MCF 10A (cell line): ENCODE data around the gene GJC1. TPM values are rescaled to one million over a fixed set of nuclear protein-coding genes. Genes with fewer than 3 reads are reported as not detected.
"Not testable (repeated sequence)": the region's sequence is repeated elsewhere in the genome, so short reads cannot be mapped to it uniquely, and the experiment has no call there.

Source experiments
- BruUV-seq: library from RNA; stranded (reverse); fragments of 400-500 nt; replicated peaks from 2 replicates; lab custom pipeline; 2021; lab: Mats Ljungman, UMichigan
- CTCF ChIA-PET: fragments of 300-600 bp; sonication (Branson Sonifier 250); formaldehyde crosslinking; extraction: SDS; loops from one replicate; lab custom pipeline; 2021; ENCODE audit warnings: antibody characterized with exemption, inconsistent platforms; lab: Yijun Ruan, JAX
- POLR2A ChIA-PET: fragments of 300-600, 350-650 bp; sonication (Branson Sonifier 250); formaldehyde crosslinking; extraction: SDS; loops from one replicate; lab custom pipeline; 2020; ENCODE audit warnings: antibody characterized with exemption, inconsistent platforms; lab: Yijun Ruan, JAX
- DNase-seq: peaks from one replicate; pipeline ENCODE4 v3.0.0-alpha.2; 2018; ENCODE audit not compliant: unreplicated experiment
- H3K27ac Mint-ChIP-seq: one replicate; pipeline ENCODE4 v1.8.0; 2022; ENCODE audit warnings: mild to moderate bottlenecking, low read depth, mixed read lengths; ENCODE audit not compliant: unreplicated experiment
- H3K27me3 Mint-ChIP-seq: one replicate; pipeline ENCODE4 v1.8.0; 2022; ENCODE audit warnings: mixed read lengths; ENCODE audit not compliant: insufficient read depth, unreplicated experiment
- H3K36me3 Mint-ChIP-seq: one replicate; pipeline ENCODE4 v1.8.0; 2022; ENCODE audit warnings: mild to moderate bottlenecking, moderate library complexity, mixed read lengths; ENCODE audit not compliant: insufficient read depth, unreplicated experiment
- H3K4me1 Mint-ChIP-seq: one replicate; pipeline ENCODE4 v1.8.0; 2022; ENCODE audit warnings: mixed read lengths; ENCODE audit not compliant: insufficient read depth, unreplicated experiment
- H3K4me3 Mint-ChIP-seq: one replicate; pipeline ENCODE4 v1.8.0; 2022; ENCODE audit warnings: mild to moderate bottlenecking, moderate library complexity, mixed read lengths; ENCODE audit not compliant: unreplicated experiment
- H3K9me3 Mint-ChIP-seq: one replicate; pipeline ENCODE4 v1.8.0; 2022; ENCODE audit warnings: mixed read lengths; ENCODE audit not compliant: unreplicated experiment
- CTCF ChIP-seq: fragments of 200-600 bp; IDR thresholded peaks from one replicate; pipeline ENCODE4 v1.8.0; 2022; ENCODE audit warnings: antibody characterized with exemption, mild to moderate bottlenecking; ENCODE audit not compliant: unreplicated experiment
- intact Hi-C: fragments of 100-400 bp; cut with micrococcal nuclease; formaldehyde crosslinking; loops from 2 replicates; pipeline ENCODE4 v1.14.1; 2022
- total RNA-seq: library from RNA; stranded (reverse); gene quantifications from 2 replicates; pipeline ENCODE4 v1.2.3, GENCODE V29; 2022

GJC1 gene
- total RNA-seq, 1 experiment from 2014 or later: 6.9 TPM

- no peak overlapping the region for H3K27ac Mint-ChIP-seq
- BruUV-seq: no TSS peak
- H3K9me3 Mint-ChIP-seq: no peaks in the 10 kb centered on the region
- H3K36me3 Mint-ChIP-seq: peaks cover 8% of the 10 kb centered on the region
- intact Hi-C loops: no loop called here
- H3K4me1 Mint-ChIP-seq: no peaks in the 10 kb centered on the region
- ChIA-PET CTCF (interaction anchor here (0.7 kb wide), 1 partner anchor 96 kb away, joined by 5 read pairs; no protein-coding TSS in a partner anchor), POLR2A (interaction anchor here (0.7 kb wide), 1 partner anchor 11 kb away, joined by 3 read pairs; no protein-coding TSS in a partner anchor)
- no peak overlapping the region for H3K4me3 Mint-ChIP-seq
- no peak for DNase-seq
- peaks cover 16% of the 10 kb centered on the region for H3K27me3 Mint-ChIP-seq
- no peak for TF ChIP-seq CTCF
Measured at GRCh38 chr17:44757045-44757917, 72.8 kb downstream of the GJC1 start.

- POLR2A ChIA-PET: interaction anchor here (0.7 kb wide), 1 partner anchor 377 kb away, joined by 3 read pairs; the partner anchor contains the start of gene PLCD3
- BruUV-seq, DNase-seq, H3K27me3 Mint-ChIP-seq, CTCF ChIA-PET, intact Hi-C loops, H3K27ac Mint-ChIP-seq, H3K4me1 Mint-ChIP-seq, H3K9me3 Mint-ChIP-seq, H3K4me3 Mint-ChIP-seq: not testable (repeated sequence)
- peaks cover 13% of the 10 kb centered on the region for H3K36me3 Mint-ChIP-seq
Measured at GRCh38 chr17:44755180-44755579, 74.9 kb downstream of the GJC1 start.

GRCh38 chr17:44754276-44754675 is 75.8 kb downstream of the GJC1 start:
- no peak for DNase-seq
- intact Hi-C loops: no loop called here
- Mint-ChIP-seq H3K27me3 (no peaks in the 10 kb centered on the region), H3K27ac (no peak overlapping the region), H3K36me3 (peaks cover 13% of the 10 kb centered on the region), H3K9me3 (no peaks in the 10 kb centered on the region), H3K4me3 (no peak overlapping the region), H3K4me1 (no peaks in the 10 kb centered on the region)
- ChIA-PET POLR2A (no interaction called here), CTCF (interaction anchor here (0.6 kb wide), 1 partner anchor 217 kb away, joined by 3 read pairs; no protein-coding TSS in a partner anchor)
- BruUV-seq: no TSS peak
- no peak for TF ChIP-seq CTCF

- POLR2A ChIA-PET: no interaction called here
- CTCF ChIA-PET: interaction anchor here (0.6 kb wide), 2 partner anchors 218 to 1004 kb away, joined by 3 to 4 read pairs; no protein-coding TSS in a partner anchor
- TF ChIP-seq CTCF: no peak
- DNase-seq: no peak
- Mint-ChIP-seq H3K4me3 (no peak overlapping the region), H3K36me3 (peaks cover 13% of the 10 kb centered on the region), H3K27ac (no peak overlapping the region), H3K4me1 (no peaks in the 10 kb centered on the region), H3K9me3 (no peaks in the 10 kb centered on the region), H3K27me3 (no peaks in the 10 kb centered on the region)
- BruUV-seq: no TSS peak
- intact Hi-C loops: no loop called here
Measured at GRCh38 chr17:44752953-44753861, 76.9 kb downstream of the GJC1 start.
